ES-I3 (cell line): ENCODE results near the gene SLC24A3.

ENCODE experiments used
- H3K36me3 ChIP-seq: 2 replicates; pipeline ENCODE4 v1.6.1; 2013; ENCODE audit warnings: mild to moderate bottlenecking, low read length, control low read depth, moderate library complexity; ENCODE audit not compliant: insufficient read depth
- H3K4me1 ChIP-seq: 2 replicates; pipeline ENCODE4 v1.6.1; 2013; ENCODE audit warnings: mild to moderate bottlenecking, control low read depth, low read length; ENCODE audit not compliant: insufficient read depth
- H3K9ac ChIP-seq: 2 replicates; pipeline ENCODE4 v1.6.1; 2013; ENCODE audit warnings: low read depth, mild to moderate bottlenecking, low read length, moderate library complexity
- H3K9me3 ChIP-seq: 2 replicates; pipeline ENCODE4 v1.6.1; 2013; ENCODE audit warnings: mild to moderate bottlenecking, low read length, moderate library complexity; ENCODE audit not compliant: control insufficient read depth, insufficient read depth

The SLC24A3 gene

DNA sequence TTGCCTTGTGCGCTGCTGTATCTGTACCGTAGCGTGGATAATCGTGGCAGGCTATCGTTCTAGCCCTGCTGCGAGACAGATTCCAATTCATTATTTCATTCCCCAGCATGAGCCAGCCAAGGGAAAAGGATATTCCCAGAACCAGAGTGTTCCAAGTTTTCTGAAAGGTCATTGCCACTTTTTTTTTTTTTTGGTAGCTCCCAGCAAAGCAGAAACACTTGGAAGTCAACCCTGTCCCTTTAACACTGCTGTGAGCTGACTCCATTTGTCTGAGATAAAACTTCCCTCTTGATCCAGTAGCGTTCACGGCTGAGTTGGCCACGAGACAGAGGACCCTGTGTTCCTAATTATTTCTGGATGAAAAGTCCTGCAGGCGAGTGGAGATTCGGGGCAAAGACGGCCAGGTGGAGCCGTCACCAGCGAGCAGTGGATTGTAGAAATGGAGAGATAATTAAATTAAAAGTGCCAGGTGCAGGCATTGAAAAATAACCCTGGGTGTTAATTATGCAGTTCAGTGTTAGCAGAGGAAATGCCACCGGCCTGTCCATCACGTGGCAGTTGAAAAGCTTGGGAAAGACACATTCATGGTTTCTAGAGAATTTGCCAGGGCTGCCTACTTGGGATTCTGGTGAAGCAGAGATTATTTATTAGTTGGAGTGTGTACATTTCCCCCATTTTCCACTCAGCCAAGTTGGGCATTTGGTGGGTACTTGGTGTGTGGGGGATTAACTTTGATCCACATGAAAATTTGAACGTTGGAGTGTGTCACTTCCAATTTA lies 164.2 kb downstream of the SLC24A3 start:
- H3K9ac ChIP-seq, result no peak overlapping the region
- H3K4me1 ChIP-seq, result no peaks in the 10 kb centered on the region
- H3K9me3 ChIP-seq, result no peaks in the 10 kb centered on the region
- no peaks in the 10 kb centered on the region for H3K36me3 ChIP-seq

DNA sequence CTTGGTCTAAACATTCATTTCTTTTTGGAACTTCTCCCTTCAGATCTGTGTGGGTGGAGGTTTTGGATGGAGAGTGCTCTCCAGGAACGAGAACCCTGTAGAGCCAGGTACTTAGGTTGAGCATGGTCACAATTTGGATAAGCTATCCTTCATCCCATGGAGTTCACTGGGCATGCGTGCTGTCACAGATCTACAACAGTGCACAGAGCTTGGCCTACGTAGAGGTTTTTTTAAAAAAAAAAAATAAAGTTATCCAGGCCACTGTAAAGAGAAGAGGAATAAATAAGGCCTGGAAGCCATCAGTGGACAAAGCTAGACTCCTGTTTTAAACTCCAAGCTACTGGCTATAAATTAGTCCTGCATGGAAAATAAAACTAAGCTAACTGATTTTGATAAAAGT lies 165.6 kb downstream of the SLC24A3 start:
- H3K4me1 ChIP-seq, result no peaks in the 10 kb centered on the region
- no peaks in the 10 kb centered on the region for H3K9me3 ChIP-seq
- H3K9ac ChIP-seq, result no peak overlapping the region
- H3K36me3 ChIP-seq, result no peaks in the 10 kb centered on the region

DNA sequence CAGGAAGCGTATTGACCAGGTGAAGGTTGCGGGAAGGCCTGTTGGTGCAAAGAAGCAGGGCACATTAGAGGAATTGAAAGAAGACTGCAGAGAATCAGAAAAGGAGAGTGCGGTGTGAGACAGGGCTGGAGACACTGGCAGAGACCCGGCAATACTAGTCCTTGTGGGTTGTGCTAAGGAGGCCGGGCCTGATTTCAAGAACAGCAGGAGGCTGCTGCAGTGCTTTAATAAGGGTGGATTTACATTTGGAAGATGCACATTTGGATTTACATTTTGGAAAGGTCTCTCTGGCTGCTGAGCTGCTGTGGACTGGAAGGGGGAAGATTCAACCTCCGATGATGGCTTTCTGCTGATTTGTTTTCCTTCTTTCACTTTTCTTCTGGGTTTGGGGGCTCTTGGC lies 167.8 kb downstream of the SLC24A3 start:
- H3K36me3 ChIP-seq, result no peaks in the 10 kb centered on the region
- H3K9me3 ChIP-seq, result no peaks in the 10 kb centered on the region
- H3K9ac ChIP-seq, result no peak overlapping the region
- H3K4me1 ChIP-seq, result no peaks in the 10 kb centered on the region

DNA sequence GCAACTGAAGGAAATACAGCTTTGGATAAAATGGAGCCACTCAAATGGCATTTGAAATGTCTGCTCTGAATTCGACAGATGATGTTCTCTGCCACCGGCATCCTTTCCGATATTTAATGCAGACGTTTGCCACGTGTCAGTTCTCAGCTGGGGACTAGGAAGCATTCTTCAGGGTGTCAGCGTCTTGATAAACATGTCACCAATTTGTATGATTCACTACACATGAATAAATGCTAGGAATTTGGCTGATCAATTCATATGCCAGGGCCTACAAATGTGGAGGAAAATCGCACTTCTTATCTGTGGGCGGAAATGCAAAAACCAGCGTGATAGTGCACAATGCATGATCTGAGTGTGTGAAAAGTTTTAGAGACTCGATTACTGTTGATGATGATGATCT lies 169.5 kb downstream of the SLC24A3 start:
- H3K9me3 ChIP-seq, result no peaks in the 10 kb centered on the region
- no peak overlapping the region for H3K9ac ChIP-seq
- no peaks in the 10 kb centered on the region for H3K4me1 ChIP-seq
- no peaks in the 10 kb centered on the region for H3K36me3 ChIP-seq

DNA sequence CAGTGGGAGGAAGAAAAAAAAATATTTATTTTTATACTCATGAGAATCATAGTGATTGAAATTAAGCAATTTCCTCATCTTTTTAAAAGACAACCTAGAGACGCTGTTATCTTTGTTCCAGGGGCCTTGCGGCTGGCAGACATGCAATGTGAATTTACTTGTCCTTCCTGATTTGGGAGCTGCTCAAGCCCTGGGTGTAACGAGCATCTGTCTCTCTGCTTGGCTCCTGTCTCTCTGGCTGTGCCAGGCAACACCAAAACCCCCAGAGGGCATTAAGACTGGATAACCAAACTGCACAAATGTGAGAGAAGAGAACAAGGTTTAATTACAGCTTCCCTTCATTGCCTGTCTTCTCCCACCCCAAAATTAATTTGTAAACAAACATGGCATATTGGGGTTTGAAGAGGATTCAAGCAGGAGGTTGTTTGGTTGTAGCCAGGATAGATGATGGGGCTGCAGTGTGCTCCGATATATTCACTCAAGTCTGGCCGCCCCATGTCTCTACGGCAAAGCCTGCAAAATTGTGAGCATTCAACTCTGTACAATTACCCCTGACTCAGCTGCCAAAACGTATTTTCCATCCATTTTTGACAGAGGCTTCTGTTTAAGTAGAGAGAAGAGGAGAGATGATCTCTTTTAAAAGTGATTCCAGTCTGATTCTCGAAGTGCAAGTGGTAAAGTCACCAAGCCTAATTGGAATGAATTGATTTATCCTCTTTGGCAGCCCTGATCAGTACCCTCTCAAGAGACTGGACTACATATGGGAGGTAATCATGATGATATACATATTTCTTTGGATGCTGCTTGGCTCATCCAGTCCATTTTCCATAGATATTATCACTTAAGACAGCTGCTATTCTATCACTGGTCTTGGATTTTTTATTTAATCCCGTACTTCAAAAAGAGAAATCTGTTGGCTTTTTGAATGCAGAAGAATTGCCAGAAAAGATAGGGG lies 170.2 kb downstream of the SLC24A3 start:
- no peak overlapping the region for H3K9ac ChIP-seq
- no peaks in the 10 kb centered on the region for H3K9me3 ChIP-seq
- H3K4me1 ChIP-seq, result no peaks in the 10 kb centered on the region

DNA sequence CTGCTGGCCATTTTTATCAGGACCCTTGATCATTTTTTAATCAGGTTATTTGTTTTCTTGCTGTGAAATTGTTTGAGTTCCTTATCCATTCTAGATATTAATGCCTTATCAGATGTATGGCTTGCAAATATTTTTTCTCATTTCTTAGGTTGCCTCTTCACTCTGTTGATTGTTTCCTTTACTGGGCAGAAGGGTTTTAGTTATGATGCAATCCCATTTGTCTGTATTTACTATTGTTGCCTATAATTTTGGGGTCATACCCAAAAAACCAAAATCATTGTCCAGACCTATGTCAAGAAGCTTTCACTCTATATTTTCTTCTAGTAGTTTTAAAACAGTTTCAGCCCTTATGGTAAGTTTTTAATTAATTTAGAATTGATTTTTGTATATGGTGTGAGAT lies 172.5 kb downstream of the SLC24A3 start:
- no peaks in the 10 kb centered on the region for H3K4me1 ChIP-seq
- no peaks in the 10 kb centered on the region for H3K36me3 ChIP-seq
- H3K9ac ChIP-seq, result no peak overlapping the region
- H3K9me3 ChIP-seq, result no peaks in the 10 kb centered on the region

More for the DNA sequence above, 170.2 kb downstream of the SLC24A3 start:
- no peaks in the 10 kb centered on the region for H3K36me3 ChIP-seq

DNA sequence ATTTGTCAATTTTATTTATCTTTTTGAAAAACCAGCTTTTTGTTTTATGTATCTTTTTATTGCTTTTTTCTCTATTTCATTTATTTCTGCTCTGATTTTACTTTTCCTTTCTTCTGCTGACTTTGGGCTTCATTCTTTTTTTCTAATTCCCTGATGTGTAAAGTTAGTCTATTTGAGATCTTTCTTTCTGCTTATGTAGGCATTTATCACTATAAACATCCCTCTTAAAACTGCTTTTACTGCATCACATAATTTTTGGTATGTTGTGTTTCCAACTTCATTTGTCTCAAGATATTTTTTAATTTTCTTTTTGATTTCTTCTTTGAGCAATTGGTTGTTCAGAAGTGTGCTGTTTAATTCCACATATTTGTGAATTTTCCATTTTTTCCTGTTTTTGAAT lies 174.8 kb downstream of the SLC24A3 start:
- H3K9ac ChIP-seq, result no peak overlapping the region
- no peaks in the 10 kb centered on the region for H3K36me3 ChIP-seq
- H3K4me1 ChIP-seq, result no peaks in the 10 kb centered on the region
- no peaks in the 10 kb centered on the region for H3K9me3 ChIP-seq

DNA sequence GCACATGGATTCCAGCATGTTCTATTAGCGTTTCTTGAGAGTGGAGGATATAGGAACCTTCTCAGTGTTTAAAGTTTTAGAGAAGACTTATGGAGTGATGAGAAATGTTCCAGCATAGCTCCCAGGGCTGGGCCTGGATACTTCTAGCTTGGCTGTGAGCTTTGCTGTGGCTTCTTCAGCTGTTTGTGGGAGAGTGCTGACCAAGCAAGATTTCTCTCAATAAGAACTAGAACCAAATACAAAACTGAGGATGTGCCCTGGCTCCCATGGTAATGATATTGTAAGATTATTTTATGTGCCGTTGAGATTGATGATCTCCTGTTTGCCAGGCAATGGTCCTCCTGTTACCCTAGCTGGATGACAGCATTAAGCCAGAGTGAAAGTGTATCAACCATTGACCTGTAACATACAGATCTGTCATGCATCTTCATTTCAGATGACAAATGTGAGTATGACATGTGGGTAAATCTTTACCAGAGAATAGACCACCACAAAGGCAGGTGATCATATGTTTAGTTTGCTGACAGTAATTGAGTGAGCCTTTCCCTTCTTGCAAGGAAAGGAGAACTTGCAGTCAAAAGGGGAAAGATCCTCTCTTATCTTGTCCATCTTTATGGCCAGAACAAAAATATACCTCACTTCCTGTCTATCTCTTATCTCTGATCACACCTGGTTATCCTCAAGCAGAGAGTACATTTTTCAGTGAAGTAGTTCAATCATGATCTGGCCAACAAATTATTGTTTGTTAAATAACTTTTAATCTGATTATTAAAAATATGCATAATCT lies 180.1 kb downstream of the SLC24A3 start:
- Histone ChIP-seq H3K36me3 (no peaks in the 10 kb centered on the region), H3K9ac (no peak overlapping the region), H3K9me3 (no peaks in the 10 kb centered on the region)

DNA sequence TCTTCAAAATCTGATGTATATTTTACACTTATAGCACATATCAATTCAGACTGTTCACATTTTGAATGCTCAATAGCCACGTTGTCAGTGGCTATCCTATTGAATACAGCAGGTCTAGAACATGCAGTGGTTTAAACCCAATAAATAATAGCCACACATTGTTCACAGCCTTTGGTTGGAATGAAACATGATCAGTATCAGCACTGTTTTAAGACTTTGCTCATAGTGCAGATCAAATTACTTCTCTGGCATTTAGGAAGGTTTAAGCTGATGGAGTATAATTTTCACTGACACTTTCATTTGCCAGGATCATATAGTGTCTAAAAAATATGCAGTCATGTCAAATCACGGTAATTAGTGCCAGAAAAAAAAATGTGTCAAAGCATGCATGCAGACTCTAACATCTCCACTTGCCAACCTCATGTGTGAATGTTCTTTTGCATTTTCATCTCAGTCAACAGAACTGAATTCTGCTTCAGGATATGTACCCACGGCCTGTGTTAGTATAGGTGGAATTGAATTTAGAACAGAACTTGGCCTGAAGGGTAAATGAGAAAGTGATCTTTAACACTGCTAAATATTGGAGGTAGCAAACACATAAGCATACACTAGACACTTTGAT lies 184.1 kb downstream of the SLC24A3 start:
- Histone ChIP-seq H3K9me3 (no peaks in the 10 kb centered on the region; the same call in 1 of the 2 replicates), H3K36me3 (no peaks in the 10 kb centered on the region), H3K9ac (no peak overlapping the region), H3K4me1 (no peaks in the 10 kb centered on the region)

More for the DNA sequence above, 180.1 kb downstream of the SLC24A3 start:
- H3K4me1 ChIP-seq, result no peaks in the 10 kb centered on the region

DNA sequence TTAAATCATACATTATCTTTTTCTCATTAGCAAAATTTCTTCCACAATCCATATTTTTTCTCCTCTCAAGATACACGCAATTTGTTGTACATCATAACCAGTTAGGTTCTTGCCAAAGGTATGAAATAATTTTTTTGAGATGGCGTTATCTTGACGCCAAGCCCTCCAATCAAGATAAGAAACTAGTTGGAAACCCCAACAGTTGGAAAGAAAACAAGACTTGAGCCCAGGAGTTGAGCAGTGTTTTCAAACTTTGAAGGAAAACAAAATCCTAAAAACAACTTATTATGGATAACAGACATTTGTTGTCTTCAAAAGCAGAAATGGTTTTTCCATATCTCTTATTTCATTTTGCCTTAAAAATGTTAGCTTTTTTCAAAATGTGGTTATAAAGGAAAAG lies 184.8 kb downstream of the SLC24A3 start:
- Histone ChIP-seq H3K9me3 (no peaks in the 10 kb centered on the region; the same call in 1 of the 2 replicates), H3K36me3 (no peaks in the 10 kb centered on the region), H3K4me1 (no peaks in the 10 kb centered on the region), H3K9ac (no peak overlapping the region)

DNA sequence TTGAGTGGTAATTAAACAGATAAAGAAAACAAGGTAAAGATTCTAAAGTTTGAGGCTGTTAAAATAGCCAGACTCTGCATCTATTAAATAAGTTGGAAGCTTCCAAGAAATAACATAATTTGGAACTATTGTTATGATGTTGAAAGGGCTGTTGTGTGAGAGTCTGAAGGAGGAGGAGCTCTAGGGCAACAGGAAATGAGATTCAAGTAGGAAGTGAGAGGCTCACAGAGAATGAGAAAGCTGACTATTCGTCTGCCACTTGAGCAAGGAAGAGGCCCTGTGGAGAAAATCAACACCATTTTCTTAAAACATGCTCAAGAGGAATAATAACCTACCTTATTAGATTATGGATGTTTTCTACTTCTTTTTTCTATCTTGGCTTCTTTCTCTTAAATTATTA lies 185.2 kb downstream of the SLC24A3 start:
- Histone ChIP-seq H3K9me3 (no peaks in the 10 kb centered on the region; the same call in 1 of the 2 replicates), H3K9ac (no peak overlapping the region), H3K36me3 (no peaks in the 10 kb centered on the region), H3K4me1 (no peaks in the 10 kb centered on the region)

DNA sequence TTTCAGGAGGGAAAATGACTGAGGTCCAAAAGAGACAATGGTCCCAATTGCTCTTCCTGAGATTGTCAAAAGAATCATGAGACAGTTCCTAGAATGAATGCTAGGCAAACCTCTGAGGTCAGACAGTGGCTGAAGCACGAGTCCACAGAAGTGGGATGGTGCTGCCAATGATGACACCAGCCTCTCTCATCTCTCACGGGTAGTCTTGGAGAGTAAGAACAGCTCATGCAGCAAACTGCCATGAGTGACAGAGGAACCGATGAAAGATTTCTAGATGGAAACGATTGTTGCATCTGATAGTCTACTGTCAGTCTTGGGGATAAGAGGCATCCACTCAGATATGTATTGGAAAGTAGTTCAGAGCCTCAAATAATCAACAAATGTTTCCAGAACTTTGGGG lies 188.7 kb downstream of the SLC24A3 start:
- H3K9ac ChIP-seq, result no peak overlapping the region
- H3K4me1 ChIP-seq, result no peaks in the 10 kb centered on the region
- H3K9me3 ChIP-seq, result no peaks in the 10 kb centered on the region; the same call in 1 of the 2 replicates
- no peaks in the 10 kb centered on the region for H3K36me3 ChIP-seq

DNA sequence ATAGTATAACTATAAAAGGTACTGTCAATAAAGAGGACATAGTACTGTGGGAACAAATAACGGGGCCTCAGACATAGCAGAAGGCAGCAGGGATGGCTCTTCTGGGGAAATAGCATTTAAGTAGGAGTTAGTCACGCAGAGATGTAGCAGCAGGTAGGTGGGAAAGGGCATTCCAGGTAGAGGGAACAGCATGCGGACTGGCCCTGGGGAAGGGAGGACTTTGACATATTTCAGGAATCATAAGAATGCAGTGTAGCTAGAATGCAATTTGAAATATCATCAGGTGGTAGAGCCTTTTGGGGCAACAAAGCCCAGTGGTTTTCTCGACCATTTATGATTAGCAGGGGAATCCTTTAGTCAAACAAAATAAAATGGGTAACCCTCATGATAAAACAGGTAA lies 191.1 kb downstream of the SLC24A3 start:
- H3K36me3 ChIP-seq, result no peaks in the 10 kb centered on the region
- no peaks in the 10 kb centered on the region for H3K9me3 ChIP-seq
- H3K9ac ChIP-seq, result no peak overlapping the region
- no peaks in the 10 kb centered on the region for H3K4me1 ChIP-seq

DNA sequence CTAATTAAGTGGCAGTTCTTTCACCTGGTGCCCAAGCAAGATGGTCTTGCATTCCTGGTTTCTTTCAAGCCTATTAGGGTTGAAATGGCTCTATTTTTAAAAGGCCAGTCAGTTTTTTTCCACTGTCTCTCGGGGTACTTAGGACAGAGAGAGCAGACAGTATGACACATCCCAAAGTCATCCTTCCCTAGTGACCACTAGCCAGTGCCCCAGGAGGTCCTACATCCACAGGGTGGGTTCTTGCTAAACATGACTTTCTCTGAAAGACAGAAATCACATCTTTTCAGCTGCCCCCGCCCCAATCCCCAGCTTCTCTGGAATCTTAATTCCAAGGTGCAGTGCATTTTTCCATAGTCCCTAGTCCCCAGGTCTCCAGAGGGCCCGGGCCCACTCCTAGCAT lies 192.4 kb downstream of the SLC24A3 start:
- no peak overlapping the region for H3K9ac ChIP-seq

More for the DNA sequence above, 192.4 kb downstream of the SLC24A3 start:
- Histone ChIP-seq H3K36me3 (no peaks in the 10 kb centered on the region), H3K9me3 (no peaks in the 10 kb centered on the region), H3K4me1 (no peaks in the 10 kb centered on the region)
